ENCODE data around the gene POU2AF2.

The POU2AF2 gene

DNA sequence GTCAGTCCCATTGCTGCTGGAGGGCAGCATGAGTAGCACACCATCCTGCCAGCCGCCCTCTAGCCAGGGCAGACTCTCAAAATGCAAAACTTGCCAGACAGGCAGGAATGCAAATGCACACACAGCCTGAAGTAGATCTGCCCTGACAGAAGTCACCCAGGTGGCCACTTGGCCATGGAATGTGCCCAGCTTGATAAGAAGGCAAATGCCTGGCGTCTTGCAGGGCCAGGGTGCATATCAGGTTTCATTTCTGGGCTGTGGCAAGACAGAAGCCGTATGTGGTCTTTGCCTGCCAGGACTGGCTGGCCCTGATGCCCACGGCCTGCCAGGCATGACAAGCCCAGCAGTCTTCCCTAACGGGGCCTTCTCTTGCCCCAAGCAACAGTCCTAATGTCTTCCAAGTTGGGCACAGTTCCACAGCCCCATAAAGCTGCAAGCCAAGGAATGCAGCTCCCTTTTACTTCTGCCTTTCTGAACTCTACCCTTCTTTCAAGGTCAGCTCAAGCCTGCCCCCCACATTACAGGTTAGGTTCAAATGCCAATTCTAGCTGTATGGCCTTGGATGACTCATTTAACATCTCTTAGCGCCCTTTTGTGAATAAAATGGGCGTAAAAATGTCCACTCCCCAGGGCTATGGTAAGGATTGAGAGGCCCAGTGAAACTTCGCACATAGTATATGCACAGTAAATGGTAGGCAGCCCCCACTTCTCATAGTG, 82.5 kb downstream of the POU2AF2 start:
- no peak for DNase-seq (ENCODE audit: low read depth in 2 of 3, low spot score in 2 of 3)

DNA sequence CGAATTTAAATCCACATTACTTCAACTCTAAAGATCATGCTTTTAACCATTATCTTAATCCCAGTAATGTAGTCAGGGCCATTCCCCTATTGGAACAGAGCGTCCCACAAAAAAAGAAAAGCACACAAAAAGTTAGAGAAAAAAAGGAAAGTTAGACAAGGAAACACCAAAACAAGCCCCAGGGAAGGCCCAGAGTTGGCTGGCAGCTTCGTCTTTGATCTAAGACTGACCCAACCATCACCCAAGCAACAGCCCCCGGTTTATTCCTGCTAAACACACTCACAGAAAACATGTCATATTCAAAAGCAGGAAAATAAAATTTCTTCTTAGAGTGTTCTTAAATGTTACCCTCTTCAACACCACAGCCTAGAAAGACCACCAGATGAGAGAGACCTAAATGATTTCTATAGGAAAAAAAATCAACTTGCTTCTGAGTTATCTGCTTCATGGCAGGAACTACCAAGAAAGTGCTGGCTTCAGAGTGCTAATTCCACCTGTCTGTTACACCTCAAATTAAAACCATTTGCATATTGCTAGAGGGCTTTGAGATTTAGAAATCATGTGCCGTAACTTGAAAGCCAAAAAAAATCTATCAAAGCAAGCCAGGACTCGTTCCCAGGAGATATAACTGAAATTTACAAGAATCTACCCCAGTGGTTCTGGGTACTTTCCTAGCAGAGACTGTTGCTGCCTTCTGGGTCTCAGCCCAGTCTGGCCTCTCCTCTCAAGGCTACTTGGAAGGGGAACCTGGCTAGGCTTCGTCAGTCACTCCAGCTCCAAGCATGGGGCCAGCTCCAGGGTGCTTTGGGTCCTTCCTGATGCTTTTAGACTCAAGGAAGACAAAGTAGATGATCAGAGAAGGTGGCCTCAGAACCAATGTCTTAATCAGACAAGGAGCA, 84.0 kb downstream of the POU2AF2 start:
- no peak for DNase-seq (ENCODE audit: low read depth in 2 of 3, low spot score in 2 of 3)

DNA sequence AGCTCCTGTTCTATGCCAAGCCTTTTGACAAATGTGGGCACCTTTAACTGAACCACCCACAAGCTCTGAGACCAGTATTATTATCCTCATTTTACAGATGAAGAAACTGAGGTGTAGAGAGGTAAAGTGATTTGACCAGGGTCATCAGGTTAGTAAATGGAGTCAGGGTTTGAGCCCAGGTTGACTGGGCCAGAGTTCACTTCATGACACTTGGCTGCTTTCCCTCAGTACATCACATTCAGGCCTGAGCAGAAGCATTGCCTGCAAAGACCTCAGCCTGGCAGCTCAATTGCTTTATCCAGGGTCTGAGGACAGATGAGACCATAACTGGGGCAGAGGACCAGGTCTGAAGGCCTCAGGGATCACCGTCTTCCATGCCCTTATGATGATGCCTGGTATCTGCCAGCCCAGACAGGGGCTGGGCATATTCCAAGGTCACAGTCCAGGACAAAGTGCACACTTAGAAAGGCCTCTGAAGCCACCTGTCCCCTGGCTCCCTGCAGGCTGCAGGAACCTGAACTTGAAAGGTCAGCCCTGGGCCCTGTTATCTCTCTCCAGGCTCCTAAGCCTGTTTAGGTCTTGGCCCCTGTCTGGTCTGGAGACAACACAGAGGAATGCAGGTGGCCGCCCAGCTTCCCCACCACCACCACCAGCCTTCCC, 84.8 kb downstream of the POU2AF2 start:
- DNase-seq (ENCODE audit: low read depth in 2 of 3, low spot score in 2 of 3) = no peak

DNA sequence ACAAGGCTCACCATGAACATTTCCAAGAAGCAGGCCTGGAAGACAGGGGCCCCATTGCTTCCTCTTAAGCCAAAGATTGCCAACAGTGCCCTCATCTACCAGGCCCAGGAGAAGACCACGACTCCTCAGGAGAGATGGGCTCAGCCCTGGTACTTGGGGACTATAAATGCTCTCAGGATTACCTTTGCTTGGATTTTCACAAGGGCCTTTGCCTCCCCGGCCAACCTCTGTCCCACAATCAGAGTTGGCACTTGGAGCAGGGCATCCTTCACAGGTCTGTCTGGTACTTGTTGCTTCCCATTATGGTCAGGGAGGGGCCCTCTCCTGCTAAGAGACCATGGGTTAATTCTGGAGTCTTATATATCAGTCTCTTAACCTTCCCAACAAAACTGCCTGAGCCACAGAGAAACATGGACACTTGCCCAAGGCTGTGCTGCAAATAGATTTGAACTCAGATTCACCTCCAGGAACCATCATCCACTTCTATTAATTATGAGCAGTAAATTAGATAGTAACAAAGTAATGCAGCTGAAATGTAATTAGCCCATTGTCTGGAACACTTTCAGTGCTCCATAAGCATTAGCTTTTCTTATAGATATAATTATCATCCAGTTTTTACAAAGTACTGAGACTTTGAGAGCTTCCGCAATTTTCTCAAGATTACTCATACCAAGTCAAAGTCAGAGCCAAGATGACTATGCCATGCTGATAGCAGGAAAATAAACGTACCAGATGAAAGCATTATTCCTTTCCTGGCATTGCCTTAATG, 86.4 kb downstream of the POU2AF2 start:
- no peak for DNase-seq (ENCODE audit: low read depth in 2 of 3, low spot score in 2 of 3)

DNA sequence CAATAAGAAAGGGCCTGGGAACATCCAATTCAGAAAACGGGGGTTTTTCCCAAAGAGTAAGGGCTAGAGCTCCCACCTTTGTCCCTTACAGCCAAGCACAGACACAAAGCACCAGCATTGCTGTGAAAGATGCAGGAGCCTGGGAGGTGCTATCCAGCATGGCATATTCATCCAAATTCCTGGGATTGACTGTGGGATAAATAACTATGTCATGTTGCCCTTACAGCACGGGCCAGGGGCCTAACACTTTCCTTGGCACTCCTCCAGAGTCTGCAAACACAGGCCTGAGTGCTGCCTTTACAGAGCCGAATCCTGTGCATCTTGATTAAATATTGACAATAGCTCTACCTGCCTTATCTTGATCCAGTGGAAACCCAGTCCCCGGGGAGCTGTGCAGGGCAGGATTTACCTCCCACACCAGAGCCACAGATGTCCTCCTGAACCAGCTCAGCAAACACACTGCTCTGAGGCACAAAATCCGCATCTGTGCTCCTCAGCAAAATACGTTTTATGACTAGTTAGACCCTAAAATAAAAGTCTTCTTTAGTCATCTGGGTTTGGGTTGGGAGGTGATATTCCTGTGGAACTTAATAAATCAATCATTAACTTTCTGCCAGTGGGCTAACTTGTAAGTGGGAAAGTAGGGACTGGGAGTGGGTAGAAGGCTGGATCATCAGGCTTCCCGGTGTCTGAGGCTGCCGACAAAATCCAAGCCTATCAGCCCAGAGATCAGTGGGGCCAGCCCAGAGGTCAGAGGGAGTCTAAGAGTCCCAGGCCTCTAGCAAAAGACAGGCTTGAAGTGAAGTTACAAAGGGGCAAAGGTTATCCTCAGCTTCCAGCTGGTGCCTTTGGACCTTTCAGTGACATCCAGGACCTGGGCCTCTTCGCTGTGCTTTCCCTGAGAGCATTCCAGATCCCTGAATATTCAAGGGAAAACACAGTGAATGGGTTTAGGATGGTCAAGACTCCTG, 89.3 kb downstream of the POU2AF2 start:
- no peak for DNase-seq (ENCODE audit: low read depth in 2 of 3, low spot score in 2 of 3)

DNA sequence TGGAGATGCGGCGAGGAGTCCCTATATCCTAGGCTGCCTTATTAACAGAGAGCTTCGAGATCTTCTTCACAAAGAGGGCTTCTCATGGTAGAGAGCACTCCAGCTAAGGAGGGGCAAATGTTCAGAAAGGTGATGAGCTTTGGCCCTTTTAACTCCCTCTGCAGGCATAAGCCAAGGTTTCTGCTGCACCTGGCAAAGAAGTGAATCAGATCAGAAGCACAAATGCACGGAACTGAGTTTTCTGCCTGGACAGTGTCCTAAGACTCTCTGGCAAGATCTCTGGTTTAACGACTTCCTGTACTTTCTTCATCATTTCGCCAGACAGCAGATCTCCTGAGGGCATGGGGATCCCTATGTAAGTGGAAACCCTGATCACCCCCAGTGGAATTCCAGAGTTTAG, 90.0 kb downstream of the POU2AF2 start:
- DNase-seq (ENCODE audit: low read depth in 2 of 3, low spot score in 2 of 3) = no peak

All from activated CD8-positive, alpha-beta memory T cell treated with anti-CD3 and anti-CD28 coated beads for 48 hours (primary cell).